ENCODE results near the gene CCDC69.

Gene CCDC69

DNA sequence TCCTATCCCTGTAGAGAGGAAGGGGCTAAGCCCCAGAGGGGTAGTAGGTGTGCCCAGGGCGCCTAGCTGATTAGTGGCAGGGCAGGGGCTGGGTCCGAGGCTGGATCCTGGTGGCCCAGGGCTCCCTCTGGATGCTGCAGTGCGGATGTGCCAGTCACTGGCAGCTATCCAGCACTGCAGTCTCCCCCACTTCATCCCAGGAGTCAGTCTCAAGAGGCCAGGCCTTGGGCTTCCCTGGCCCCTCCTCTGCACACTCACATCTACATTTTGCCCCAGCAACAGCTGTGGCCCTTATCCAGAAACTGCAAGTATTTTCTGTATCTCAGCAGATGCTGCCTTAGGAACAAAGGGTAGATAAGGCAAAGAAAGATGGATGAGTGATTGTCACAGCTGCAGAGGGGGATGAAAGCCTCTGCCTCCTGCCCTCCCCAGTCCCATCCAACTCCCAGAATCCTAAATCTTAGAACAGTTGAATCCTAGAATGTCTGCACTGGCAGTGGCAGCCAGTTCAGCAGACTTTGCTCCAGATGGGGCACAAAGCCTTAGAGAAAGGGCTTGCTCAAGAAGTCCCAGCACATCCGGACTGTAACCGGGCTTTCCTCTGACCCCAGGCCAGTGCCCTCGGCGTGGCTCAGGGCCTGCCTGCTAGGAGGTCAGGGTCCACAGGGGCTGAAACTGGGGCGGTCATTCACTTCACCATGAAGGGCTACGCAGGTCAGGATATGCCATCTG, 68.0 kb downstream of the CCDC69 start:
- peak overlapping the region; percentile 66 for H3K27ac ChIP-seq
- peak; percentile 44 for DNase-seq
- peak overlapping the region; percentile 91 for H3K4me3 ChIP-seq (ENCODE audit: low read depth, low read length)
- H3K36me3 ChIP-seq (replicated peaks), result peaks cover 9% of the 10 kb centered on the region
- TF ChIP-seq, protein P1, sequence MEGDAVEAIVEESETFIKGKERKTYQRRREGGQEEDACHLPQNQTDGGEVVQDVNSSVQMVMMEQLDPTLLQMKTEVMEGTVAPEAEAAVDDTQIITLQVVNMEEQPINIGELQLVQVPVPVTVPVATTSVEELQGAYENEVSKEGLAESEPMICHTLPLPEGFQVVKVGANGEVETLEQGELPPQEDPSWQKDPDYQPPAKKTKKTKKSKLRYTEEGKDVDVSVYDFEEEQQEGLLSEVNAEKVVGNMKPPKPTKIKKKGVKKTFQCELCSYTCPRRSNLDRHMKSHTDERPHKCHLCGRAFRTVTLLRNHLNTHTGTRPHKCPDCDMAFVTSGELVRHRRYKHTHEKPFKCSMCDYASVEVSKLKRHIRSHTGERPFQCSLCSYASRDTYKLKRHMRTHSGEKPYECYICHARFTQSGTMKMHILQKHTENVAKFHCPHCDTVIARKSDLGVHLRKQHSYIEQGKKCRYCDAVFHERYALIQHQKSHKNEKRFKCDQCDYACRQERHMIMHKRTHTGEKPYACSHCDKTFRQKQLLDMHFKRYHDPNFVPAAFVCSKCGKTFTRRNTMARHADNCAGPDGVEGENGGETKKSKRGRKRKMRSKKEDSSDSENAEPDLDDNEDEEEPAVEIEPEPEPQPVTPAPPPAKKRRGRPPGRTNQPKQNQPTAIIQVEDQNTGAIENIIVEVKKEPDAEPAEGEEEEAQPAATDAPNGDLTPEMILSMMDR (IDR thresholded peaks at IDR 0.05; ENCODE audit: low read depth, low read length, missing control alignments), result peak; percentile 16
- in situ Hi-C loops (cut with HindIII; ENCODE audit: low pct_ligation_motif_present, low sequenced_read_pairs), result no loop called here
- H3K27me3 ChIP-seq (replicated peaks), result no peaks in the 10 kb centered on the region

DNA sequence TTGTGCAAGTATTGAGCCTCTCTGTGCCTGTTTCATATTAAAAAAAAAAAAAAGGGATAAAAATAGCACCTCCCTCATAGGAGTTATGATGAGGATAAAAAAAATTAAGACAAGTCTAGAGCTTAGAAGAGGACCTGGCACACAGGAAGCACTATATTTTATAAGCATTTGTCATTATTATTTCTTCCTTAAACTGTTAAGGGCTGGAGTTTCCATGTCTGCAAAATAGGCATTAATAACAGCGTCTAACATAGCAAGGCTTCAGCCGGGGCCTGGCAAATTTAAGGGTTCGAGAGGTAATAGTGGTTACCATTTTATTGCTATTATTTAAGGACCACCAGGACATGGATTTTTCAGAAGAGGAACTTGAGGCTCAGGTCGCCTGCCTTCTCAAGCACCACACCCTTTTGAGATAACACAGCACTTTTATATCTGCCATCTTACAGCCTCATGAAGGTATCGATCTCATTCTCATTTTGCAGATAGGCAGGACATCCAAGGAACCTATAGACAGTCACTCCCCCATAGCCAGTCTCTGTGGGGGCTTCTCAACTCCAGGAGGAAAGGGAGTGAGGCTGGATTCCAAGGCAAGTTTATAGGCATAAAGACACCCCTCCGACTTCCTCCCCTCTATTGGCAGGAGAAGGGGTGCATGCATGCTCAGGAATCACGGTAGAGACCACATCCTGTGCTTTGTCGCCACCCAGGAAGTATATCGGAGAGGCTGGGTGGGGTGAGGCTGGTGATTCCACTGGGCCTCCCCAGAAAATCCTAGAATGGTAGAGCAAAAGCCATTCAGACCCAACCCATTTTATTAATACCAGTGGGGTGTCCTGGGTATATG, 68.7 kb downstream of the CCDC69 start:
- Histone ChIP-seq H3K4me3 (ENCODE audit: low read depth, low read length) (peak overlapping the region; percentile 91), H3K36me3 (replicated peaks) (peaks cover 9% of the 10 kb centered on the region), H3K27me3 (replicated peaks) (no peaks in the 10 kb centered on the region), H3K27ac (peak overlapping the region; percentile 40)
- TF ChIP-seq, protein P1 (IDR thresholded peaks at IDR 0.05; ENCODE audit: low read depth, low read length, missing control alignments), result no peak
- in situ Hi-C loops (cut with HindIII; ENCODE audit: low pct_ligation_motif_present, low sequenced_read_pairs), result no loop called here
- no peak for DNase-seq

DNA sequence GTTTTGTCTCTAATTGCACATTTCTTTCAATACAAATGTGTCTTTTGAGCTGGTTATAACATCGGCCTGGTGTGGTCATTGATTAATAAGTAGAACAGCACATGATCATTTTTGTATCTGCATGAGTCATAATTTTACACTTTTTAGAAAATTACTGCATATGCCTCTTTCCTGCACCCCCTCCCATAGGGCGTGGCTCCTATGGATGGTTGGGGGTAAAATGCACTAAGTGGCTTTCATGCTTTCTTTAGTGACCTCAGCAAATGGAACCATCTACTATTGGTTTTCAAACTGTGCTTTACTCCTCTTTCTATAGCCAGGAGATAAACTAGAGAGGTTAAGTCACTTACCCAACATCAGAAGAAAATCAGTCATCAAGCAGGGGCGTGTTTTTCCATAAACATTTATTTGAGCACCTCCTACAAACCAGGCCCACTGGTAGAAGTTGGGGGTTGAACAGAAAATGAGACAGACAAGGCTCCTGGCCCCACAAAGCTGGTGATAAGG, 70.1 kb downstream of the CCDC69 start:
- Histone ChIP-seq H3K36me3 (replicated peaks) (peaks cover 12% of the 10 kb centered on the region), H3K27ac (no peak overlapping the region), H3K27me3 (replicated peaks) (no peaks in the 10 kb centered on the region), H3K4me3 (ENCODE audit: low read depth, low read length) (no peak overlapping the region)
- no peak for DNase-seq
- TF ChIP-seq, protein P1 (IDR thresholded peaks at IDR 0.05; ENCODE audit: low read depth, low read length, missing control alignments), result no peak
- in situ Hi-C loops (cut with HindIII; ENCODE audit: low pct_ligation_motif_present, low sequenced_read_pairs), result no loop called here

DNA sequence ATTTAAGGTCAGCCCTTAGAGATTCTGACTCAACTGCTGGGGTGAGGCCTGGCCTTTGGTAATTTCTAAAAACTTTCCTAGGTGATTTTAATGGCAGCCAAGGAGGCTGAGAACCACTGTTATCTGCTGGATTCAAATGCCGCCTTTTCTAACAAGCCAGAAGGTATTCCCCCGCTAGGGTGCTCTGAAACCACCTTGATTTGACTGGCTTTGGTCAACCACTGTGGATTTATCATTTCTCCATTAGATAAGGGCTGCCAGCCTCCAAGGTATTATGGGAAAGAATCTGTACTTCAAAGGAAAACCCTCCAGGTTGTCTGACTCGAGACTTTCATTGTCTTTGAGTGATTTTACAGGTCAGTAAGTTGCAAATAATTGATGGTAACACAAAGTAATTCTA, 70.6 kb downstream of the CCDC69 start:
- H3K27me3 ChIP-seq (replicated peaks), result no peaks in the 10 kb centered on the region
- in situ Hi-C loops (cut with HindIII; ENCODE audit: low pct_ligation_motif_present, low sequenced_read_pairs), result no loop called here
- DNase-seq, result no peak
- no peak overlapping the region for H3K27ac ChIP-seq
- H3K36me3 ChIP-seq (replicated peaks), result peaks cover 12% of the 10 kb centered on the region
- H3K4me3 ChIP-seq (ENCODE audit: low read depth, low read length), result no peak overlapping the region
- TF ChIP-seq, protein P1 (IDR thresholded peaks at IDR 0.05; ENCODE audit: low read depth, low read length, missing control alignments), result no peak

DNA sequence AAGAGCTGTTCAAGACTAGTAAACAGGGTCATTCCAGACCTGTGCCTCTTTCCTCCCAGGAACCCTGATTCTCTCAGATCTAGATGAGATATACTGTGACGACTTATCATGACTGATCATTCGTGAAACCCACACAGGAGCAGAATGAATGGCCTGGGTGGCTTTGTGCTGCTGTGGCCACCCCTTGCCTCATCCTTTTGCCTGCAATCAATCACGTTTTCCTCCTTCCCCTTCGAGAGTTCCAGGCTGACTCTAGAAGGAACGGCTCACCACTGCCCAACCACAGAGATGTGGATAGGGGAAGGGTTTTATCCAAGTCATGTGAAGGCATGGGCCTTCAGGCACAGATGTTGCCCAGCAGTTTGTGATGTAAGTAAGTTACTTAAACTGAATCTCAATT, 72.1 kb downstream of the CCDC69 start:
- H3K27ac ChIP-seq, result no peak overlapping the region
- in situ Hi-C loops (cut with HindIII; ENCODE audit: low pct_ligation_motif_present, low sequenced_read_pairs), result no loop called here
- H3K4me3 ChIP-seq (ENCODE audit: low read depth, low read length), result no peak overlapping the region
- H3K36me3 ChIP-seq (replicated peaks), result peaks cover 22% of the 10 kb centered on the region
- no peaks in the 10 kb centered on the region for H3K27me3 ChIP-seq (replicated peaks)
- TF ChIP-seq, protein P1 (IDR thresholded peaks at IDR 0.05; ENCODE audit: low read depth, low read length, missing control alignments), result no peak
- DNase-seq, result no peak

Measured in brain microvascular endothelial cell (primary cell).